Mesothelial cell of epicardium (in vitro differentiated cells): ENCODE data around the gene SPOCK1. TPM values are rescaled to one million over a fixed set of nuclear protein-coding genes. Genes with fewer than 3 reads are reported as not detected.

ENCODE experiments used
- DNase-seq, 2 experiments: peaks; one replicate each; pipeline ENCODE4 v3.0.0; 2021; ENCODE audit warnings: low spot score in 2 of 2; ENCODE audit not compliant: unreplicated experiment in 2 of 2
- H3K27ac Mint-ChIP-seq: 2 replicates; pipeline ENCODE4 v1.8.0; 2021; ENCODE audit warnings: mixed read lengths
- H3K27me3 Mint-ChIP-seq: 2 replicates; pipeline ENCODE4 v1.8.0; 2021; ENCODE audit warnings: low read depth, mixed read lengths
- H3K36me3 Mint-ChIP-seq: 2 replicates; pipeline ENCODE4 v1.8.0; 2021; ENCODE audit warnings: mixed read lengths
- H3K4me1 Mint-ChIP-seq: 2 replicates; pipeline ENCODE4 v1.8.0; 2021; ENCODE audit warnings: mixed read lengths
- H3K4me3 Mint-ChIP-seq: 2 replicates; pipeline ENCODE4 v1.8.0; 2021; ENCODE audit warnings: mild to moderate bottlenecking, moderate library complexity, mixed read lengths
- H3K9me3 Mint-ChIP-seq: 2 replicates; pipeline ENCODE4 v1.8.0; 2021; ENCODE audit warnings: mixed read lengths
- total RNA-seq: library from RNA; stranded (reverse); gene quantifications from 3 replicates; pipeline ENCODE4 v1.2.1, GENCODE V29; 2021
- TF ChIP-seq, protein P1 (sequence below): fragments of 200-600 bp; sonication (generic); IDR thresholded peaks from one replicate; pipeline ENCODE4 v1.5.0; 2021; ENCODE audit warnings: antibody characterized with exemption; ENCODE audit not compliant: unreplicated experiment

SPOCK1 gene
- total RNA-seq, 1 donor from 2014 or later: 6.6 TPM

DNA sequence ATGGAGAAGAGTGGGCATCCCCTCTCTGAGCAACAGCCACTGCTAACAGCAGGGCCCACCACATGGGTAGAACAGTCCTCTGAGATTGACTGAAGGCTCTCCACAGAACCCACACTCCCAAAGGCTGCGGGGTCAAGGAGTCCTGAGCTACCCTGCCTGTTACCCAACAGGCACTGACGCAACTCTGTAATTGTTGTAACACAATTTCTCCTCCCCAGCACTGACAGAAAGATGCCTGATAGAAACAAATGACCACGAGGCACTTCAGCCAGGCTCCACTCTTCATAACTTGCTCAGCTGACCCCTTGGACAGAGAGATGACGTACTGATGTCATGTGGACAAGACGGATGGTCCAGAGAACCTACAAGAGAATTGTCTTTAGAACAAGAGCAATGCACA, 220.7 kb downstream of the SPOCK1 start:
- H3K4me1 Mint-ChIP-seq: peaks cover 2% of the 10 kb centered on the region
- TF ChIP-seq, protein P1, sequence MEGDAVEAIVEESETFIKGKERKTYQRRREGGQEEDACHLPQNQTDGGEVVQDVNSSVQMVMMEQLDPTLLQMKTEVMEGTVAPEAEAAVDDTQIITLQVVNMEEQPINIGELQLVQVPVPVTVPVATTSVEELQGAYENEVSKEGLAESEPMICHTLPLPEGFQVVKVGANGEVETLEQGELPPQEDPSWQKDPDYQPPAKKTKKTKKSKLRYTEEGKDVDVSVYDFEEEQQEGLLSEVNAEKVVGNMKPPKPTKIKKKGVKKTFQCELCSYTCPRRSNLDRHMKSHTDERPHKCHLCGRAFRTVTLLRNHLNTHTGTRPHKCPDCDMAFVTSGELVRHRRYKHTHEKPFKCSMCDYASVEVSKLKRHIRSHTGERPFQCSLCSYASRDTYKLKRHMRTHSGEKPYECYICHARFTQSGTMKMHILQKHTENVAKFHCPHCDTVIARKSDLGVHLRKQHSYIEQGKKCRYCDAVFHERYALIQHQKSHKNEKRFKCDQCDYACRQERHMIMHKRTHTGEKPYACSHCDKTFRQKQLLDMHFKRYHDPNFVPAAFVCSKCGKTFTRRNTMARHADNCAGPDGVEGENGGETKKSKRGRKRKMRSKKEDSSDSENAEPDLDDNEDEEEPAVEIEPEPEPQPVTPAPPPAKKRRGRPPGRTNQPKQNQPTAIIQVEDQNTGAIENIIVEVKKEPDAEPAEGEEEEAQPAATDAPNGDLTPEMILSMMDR: no peak

DNA sequence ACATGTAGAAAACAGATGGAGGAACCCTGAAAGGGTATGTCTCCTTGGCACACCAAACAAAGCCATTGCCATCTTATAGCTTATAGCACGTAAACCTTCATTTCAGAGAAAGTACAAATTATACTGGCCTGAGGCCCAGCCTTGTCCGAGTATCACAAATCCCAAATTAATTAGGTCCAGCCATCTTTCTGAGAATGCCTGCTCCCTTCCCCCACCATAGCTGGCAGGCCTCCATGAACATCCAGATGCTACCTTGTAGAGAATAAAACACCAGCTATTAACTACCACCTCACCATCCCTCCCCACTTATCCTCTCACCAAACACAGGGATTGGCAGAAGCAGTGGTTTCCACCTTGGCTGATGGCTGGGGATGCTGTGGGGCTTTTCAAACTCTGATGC, 224.0 kb downstream of the SPOCK1 start:
- DNase-seq: no peak
- Mint-ChIP-seq H3K36me3 (no peaks in the 10 kb centered on the region), H3K9me3 (no peaks in the 10 kb centered on the region), H3K27ac (no peak overlapping the region), H3K4me1 (no peaks in the 10 kb centered on the region), H3K27me3 (peaks cover 11% of the 10 kb centered on the region), H3K4me3 (no peak overlapping the region)
- TF ChIP-seq, protein P1: no peak

More for the DNA sequence above, 220.7 kb downstream of the SPOCK1 start:
- Mint-ChIP-seq H3K27ac (no peak overlapping the region), H3K36me3 (no peaks in the 10 kb centered on the region), H3K9me3 (no peaks in the 10 kb centered on the region), H3K27me3 (peaks cover 11% of the 10 kb centered on the region), H3K4me3 (no peak overlapping the region)
- DNase-seq: no peak

DNA sequence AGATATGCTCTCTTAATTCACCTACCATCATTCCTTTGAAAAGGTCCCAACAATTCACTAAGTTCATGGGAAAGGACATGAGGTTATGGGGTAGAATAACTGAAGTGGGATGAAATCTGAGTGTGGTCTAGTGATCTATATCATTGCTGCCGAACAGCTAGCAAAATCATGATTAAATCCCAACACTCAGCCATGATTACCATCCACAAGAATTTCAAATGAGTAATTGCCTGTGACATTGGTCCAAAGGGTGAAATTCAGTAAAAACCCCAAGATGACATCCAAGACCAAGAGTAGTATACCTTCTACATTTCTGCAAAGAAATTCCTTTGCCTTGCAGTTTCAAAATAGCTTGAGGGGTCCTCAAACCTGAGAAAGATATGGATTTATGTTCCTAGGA, 225.6 kb downstream of the SPOCK1 start:
- no peak for DNase-seq
- Mint-ChIP-seq H3K27me3 (peaks cover 12% of the 10 kb centered on the region), H3K36me3 (no peaks in the 10 kb centered on the region), H3K4me1 (peaks cover 2% of the 10 kb centered on the region), H3K9me3 (no peaks in the 10 kb centered on the region), H3K4me3 (no peak overlapping the region), H3K27ac (no peak overlapping the region)
- TF ChIP-seq, protein P1: no peak

DNA sequence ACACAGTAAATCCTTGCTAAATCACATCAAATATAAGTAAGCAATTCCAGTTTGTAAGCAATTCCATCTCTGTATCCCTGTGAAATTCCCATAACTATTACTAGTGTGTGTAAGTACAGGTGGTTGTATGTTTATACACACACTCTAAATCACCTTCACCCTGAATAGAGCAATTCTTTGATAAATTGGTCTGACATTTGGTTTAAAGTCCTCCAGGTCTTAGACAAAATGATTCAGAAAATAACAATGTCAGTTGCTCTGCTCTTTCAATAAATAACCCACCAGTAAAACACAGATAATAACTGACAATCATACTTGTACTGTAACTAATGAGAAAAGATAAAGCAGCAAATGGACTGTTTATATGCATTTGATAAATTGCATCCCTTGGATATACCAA, 226.3 kb downstream of the SPOCK1 start:
- Mint-ChIP-seq H3K27ac (no peak overlapping the region), H3K9me3 (no peaks in the 10 kb centered on the region), H3K27me3 (peaks cover 15% of the 10 kb centered on the region), H3K4me3 (no peak overlapping the region), H3K4me1 (peaks cover 2% of the 10 kb centered on the region), H3K36me3 (no peaks in the 10 kb centered on the region)
- TF ChIP-seq, protein P1: no peak
- no peak for DNase-seq

DNA sequence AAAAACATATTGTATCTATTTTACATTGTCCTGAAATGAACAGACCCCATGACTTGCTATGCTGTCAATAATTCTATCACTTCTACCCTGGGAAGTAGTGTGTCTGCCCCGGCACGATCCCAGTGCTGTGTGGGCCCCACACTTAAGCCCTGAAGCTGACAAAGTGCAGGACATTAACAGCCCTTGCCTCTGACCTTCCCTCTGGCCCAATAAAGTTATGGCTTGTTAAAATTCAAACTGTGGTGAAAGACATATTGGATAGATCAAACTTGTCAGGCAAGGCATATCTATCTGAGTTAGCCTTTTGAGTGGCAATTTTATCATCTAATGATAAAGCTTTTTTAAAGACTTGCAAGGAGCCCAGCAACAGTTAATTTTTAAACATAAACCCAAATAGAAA, 229.2 kb downstream of the SPOCK1 start:
- Mint-ChIP-seq H3K27me3 (peaks cover 25% of the 10 kb centered on the region), H3K4me1 (peaks cover 2% of the 10 kb centered on the region), H3K9me3 (no peaks in the 10 kb centered on the region), H3K4me3 (no peak overlapping the region), H3K27ac (no peak overlapping the region), H3K36me3 (no peaks in the 10 kb centered on the region)
- no peak for DNase-seq
- TF ChIP-seq, protein P1: no peak

DNA sequence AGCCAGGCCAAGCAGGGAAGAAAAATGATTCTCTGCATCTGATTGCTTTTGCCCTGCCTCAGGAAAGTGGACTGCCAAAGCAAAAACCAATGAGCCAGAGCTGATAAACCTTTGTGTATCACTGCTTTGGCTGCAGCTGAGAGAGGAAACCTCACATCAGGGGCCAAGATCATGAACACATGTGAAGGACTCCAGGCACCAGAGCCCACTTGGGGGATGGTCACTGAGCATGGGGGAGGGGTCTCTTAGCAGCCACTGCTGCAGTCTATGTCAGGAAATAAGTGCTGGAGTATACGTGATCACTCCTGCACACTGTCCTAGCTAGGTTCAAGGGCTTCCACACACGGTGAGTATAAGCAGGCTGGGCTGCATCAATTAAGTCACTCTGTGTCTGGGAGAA, 229.9 kb downstream of the SPOCK1 start:
- TF ChIP-seq, protein P1: no peak
- Mint-ChIP-seq H3K9me3 (no peaks in the 10 kb centered on the region), H3K4me3 (no peak overlapping the region), H3K36me3 (no peaks in the 10 kb centered on the region), H3K4me1 (peaks cover 2% of the 10 kb centered on the region), H3K27me3 (peaks cover 29% of the 10 kb centered on the region), H3K27ac (no peak overlapping the region)
- no peak for DNase-seq
